HG03025 (cell line): ENCODE results near the gene TOPBP1.
"Not testable (repeated sequence)": the region's sequence is repeated elsewhere in the genome, so short reads cannot be mapped to it uniquely, and the experiment has no call there.

Experiments used
- ATAC-seq: cut with Tn5 transposase; IDR thresholded peaks from one replicate; pipeline ENCODE4 v1.9.1; 2021; ENCODE audit warnings: mild to moderate bottlenecking, moderate library complexity; ENCODE audit not compliant: unreplicated experiment, low FRiP score

Gene TOPBP1

DNA sequence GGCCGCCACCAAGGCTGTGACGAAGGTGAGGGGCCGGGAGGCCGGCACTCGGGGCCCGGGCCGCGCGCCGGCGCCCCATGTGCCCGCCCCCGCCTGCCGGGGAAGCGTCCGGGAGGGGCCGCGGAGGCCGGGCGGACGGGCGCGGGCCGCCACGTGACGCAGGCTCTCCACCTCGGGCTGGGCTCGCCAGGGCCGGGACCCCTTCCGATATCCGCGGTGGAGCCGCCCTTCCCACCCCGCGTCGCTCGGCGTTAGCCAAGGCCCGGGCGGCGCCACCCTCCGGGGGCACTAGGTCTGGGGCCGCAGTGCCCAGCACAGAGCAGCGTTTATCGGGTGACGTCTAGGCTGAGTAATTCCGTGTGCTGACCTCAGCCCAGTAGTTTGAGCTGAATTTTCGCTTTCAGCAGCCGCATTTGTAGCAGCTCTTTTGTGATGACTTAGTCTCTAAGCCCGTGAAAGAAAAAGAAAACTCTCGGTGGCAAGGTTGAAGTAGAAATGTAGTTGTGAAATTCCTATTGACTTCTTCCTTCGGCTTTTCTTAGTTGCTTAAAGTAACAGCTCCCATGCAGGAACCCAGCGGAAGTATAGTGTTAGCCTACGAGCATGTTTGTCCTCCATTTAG lies 87.4 kb downstream of the TOPBP1 start:
- ATAC-seq: peak; percentile 29

DNA sequence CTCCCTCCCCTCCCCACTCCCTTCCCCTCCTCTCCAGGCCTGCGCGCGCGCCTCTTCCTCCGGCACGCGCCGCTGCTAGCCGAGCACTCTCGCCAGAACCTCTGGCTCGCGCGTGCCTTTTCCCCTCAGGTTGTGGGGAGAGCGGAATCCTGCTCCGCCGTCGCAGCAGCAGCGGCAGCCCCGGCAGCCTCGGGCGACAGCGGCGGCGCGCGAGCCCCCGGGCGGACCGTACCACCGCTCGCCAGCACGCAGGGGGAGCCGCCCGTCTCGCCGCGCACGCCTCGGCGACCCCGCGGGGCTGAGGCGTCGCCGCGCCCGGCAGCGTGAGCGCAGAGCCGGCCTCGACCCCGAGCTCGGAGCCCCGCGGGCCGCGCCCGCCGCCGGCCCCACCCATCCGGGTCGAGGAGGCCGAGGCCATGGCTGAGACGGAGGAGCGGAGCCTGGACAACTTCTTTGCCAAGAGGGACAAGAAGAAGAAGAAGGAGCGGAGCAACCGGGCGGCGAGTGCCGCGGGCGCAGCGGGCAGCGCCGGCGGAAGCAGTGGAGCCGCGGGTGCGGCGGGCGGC lies 88.0 kb downstream of the TOPBP1 start, which contains the start of gene CDV3:
CDV3 (plus strand) TSS at position 58 of the 566 bp plus-strand sequence; CDS start at position 417, 359 bp downstream.
- ATAC-seq: peak; percentile 15

DNA sequence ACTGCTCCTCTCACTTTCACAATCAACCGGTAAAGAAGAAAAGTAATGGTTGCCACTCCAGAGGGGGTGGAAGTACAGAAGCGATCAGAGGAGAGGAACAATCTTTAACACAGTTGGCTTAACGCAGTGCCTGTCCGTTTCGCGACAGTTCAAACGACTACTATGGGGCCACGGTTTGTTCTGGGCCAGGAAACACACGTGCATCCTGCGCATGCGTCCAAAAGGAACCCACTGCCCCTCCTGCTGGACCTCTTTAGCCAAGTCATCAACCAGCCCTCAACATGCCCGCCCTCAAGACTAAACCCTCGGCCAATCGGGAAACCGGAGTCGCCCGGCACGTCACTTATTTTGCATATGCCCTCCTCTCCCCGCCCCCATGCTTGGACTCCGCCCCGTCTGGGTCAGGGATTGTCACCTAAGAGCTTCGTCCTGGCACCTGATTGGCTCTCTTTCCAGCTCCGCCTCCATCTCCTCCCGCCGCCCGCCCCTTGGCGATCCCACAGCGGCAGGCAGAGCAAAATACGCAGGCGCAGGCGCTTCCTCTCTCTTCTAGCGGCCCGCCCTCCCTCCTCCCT lies 88.6 kb downstream of the TOPBP1 start:
- ATAC-seq: peak; percentile 80

DNA sequence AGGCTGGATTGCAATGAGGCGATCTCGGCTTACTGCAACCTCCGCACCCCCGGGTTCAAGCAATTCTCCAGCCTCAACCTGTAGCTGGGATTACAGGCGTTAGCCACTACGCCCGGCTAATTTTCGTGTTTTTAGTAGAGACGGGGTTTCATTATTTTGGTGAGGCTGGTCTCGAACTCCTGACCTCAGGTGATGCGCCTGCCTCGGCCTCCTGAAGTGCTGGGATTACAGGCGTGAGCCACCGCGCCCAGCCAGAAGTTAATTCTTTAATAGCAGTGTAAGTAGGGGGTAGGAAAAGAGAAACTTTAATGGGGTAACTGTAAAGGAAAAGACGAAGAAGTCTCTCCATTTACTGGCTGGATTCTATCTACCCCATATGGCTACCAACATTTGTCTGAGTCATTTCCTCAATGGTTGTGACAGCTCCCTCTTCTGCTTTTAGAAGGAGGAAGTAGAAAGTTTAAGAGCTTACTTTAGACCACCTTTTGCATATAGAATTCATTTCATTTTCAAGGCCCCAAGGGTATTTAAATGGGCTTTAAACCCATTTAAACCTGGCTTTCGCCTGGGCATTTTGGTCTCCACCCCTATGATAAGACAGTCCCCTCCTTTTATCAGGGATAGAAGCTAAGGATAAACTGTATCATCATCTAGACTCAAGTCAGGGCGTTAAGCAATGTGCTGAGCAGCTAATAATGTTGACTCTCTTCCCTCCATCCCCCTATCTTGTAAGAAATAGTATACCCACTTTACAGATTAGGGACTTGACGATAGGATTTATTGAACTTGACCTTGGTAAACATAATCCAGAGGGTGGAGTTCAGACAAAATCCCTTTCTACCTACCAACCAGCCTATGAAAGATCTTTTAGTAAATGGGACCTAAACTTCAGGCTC lies 89.3 kb downstream of the TOPBP1 start:
- no peak for ATAC-seq

DNA sequence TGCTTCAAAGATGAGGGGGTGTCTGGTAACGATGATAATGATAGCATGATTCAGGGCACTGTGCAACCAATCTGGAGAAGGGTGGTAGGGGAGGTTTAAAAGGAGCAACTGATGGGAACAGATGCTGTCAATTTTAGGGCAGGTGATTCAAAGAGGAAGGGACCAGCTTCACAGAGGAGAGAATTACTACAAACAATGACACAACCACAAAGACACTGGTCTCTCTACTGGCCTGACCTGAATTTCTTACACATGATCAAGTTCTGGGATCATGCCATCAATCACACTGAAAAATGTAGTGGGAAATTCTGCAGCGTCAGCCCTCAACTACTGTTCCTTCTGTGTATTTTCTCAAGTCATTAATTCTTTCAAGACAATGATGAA lies 90.8 kb downstream of the TOPBP1 start:
- ATAC-seq: no peak

DNA sequence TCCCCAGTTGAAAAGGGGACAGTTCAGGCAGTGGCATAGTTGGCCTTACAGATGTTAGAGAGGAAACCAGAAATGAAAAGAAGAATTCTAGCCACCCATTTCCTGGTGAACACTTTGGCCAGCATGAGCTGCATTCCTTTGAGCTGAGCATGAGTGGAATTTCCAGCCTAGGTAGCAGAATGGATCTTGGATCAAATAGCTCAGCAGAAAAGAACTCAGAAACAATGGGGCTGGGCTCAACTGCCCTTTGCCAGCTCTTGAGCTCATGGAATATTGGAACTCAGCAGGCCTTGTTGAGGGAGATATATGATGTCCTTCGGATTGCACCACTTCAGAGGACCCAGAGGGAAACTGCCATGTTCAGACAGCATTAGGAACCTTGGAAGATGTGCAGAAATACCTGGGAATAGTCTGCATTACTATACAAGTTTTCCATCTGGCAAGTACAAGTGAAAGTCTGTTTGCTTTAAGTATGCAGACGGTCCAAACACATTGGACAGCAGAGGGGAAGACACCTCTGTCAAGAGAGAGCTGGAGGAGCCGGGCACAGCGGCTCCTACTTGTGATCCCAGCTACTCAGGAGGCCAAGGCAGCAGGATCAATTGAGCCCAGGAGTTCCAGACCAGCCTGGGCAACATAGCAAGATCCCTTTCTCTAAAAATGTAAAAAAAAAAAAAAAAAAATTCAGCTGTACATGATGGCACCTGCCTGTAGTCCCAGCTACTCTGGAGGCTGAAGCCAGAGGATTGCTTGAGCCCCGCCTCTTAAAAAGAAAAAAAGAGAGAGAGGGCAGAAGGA lies 91.4 kb downstream of the TOPBP1 start:
- ATAC-seq: no peak

DNA sequence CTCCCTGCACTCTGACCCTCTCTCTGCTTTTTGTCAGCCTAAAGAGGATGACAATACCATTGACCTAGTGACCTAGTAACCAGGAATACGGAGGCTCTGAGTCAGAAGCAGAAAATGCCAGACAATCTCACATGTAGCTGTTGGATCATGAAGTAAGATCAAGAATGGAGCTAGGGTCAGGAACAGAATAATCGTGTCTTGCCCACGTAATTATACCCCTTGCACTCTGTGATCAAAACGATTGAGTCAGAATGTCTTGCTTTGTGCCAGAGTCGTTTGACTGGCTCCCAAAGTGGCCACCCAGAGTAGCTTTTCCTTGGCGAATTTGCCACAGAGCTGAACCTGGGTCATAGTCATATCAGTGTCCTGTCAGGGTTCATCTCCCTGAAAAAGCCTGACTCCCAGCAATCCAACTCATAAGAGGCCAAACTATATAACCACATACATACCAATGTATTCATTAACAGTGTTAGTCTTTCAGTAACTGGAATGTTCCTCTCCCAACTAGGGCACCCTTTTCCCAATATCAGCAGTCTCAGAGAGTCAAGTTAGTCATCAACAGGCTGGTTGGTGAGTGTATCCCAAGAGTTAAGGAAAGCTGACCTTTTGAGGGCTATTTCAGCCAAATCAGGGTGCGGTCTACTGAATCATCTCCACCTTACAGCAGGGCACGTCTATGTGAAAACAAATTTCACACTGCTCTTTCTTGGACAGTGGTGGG lies 93.3 kb downstream of the TOPBP1 start:
- no peak for ATAC-seq

DNA sequence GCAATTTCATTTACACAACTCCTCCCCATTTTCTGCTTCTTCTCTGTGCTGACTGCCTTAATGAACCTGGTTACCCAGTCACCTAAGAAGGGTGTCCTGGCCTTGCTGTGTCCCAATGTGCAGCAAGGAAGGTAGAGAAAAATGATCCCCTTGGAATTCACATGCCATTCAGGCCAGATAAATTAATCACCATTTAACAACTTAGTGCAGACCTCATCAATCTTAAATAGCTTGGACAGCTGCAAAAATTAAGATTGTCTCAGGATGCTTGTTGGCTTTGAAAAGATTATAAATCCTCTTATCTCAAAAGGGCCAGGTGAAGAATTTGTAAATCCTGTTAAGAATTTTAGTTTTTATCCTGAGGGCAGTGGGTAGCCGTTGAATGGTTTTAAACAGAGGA lies 97.9 kb downstream of the TOPBP1 start:
- ATAC-seq: no peak

DNA sequence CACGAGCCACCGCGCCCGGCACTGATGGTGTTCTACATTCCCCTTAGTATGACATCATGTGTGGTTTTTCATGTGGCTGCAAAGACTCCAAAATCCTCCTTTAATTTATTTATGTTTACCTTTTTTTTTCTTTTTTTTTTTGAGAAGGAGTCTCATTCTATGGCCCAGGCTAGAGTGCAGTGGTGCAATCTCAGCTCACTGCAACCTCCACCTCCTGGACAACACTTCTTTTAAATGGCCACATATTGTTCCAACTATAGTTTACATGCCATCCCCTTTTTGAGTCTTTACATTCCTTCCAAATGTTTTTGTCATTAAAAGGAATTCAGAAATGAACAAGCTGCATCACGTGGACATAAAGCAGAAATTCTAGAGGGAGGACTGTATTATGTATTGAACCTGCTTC lies 98.6 kb downstream of the TOPBP1 start:
- ATAC-seq: no peak

DNA sequence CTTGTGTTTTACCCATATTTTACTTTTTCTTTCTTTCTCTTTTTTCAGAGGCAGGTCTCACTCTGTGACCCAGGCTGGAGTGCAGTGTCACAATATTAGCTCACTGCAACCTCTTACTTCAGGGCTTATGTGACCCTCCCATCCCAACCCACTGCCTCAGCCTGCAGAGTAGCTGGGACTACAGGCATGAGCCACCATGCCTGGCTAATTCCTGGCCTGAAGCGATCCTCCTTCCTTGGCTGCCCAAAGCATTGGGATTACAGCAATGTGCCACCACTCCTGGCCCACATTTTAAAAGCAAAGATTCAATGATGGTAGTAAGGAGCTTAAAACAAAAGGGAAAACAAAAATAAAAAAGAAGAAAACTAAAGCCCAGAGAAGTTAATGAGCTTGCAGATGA lies 99.4 kb downstream of the TOPBP1 start:
- ATAC-seq: no peak

DNA sequence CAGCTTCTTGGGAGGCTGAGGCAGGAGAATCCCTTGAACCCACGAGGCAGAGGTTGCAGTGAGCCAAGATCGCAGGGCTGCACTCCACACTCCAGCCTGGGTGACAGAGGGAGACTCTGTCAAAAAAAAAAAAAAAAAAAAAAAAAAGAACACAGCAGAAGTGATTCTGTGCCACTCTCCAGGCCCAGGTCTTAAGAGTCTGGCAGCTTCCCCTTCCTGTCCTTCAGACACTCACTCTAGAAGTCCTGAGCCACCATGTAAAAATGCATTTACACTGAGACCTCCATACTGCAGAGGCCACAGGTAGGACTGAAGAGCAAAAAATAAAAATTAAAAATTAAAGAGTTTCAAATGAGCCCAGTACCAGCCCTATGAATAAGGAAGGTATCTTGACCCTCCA lies 100.1 kb downstream of the TOPBP1 start:
- no peak for ATAC-seq

DNA sequence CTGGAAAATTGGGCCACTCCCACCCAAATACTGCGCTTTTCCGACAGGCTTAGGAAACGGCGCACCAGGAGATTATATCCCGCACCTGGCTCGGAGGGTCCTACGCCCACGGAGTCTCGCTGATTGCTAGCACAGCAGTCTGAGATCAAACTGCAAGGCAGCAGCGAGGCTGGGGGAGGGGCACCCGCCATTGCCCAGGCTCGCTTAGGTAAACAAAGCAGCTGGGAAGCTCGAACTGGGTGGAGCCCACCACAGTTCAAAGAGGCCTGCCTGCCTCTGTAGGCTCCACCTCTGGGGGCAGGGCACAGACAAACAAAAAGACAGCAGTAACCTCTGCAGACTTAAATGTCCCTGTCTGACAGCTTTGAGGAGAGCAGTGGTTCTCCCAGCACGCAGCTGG lies 110.2 kb downstream of the TOPBP1 start:
- ATAC-seq: not testable (repeated sequence)
